MM.1S (cell line): ENCODE measurements around the gene GNA14.
"Not testable (repeated sequence)": the region's sequence is repeated elsewhere in the genome, so short reads cannot be mapped to it uniquely, and the experiment has no call there.

ENCODE experiments used
- DNase-seq: peaks from one replicate; pipeline ENCODE4 v3.0.0-alpha.2; 2015
- H2AFZ ChIP-seq: fragments of 300-600 bp; sonication (generic); 2 replicates; pipeline ENCODE4 v1.6.0; 2016; ENCODE audit warnings: antibody characterized with exemption, low read length
- H3F3A ChIP-seq: fragments of 300-600 bp; sonication (generic); 2 replicates; pipeline ENCODE4 v1.6.1; 2016; ENCODE audit warnings: mild to moderate bottlenecking, antibody characterized with exemption, low read length, moderate library complexity, mixed read lengths; ENCODE audit not compliant: insufficient read depth
- H3K27ac ChIP-seq: fragments of 300-600 bp; sonication (generic); 2 replicates; pipeline ENCODE4 v1.5.1; 2016; ENCODE audit warnings: mild to moderate bottlenecking, low read length
- H3K27me3 ChIP-seq: fragments of 300-600 bp; sonication (generic); replicated peaks from 2 replicates; pipeline ENCODE4 v1.6.0; 2016; ENCODE audit warnings: low read length; ENCODE audit not compliant: insufficient read depth
- H3K36me3 ChIP-seq: fragments of 300-600 bp; sonication (generic); replicated peaks from 2 replicates; pipeline ENCODE4 v1.6.1; 2016; ENCODE audit warnings: mild to moderate bottlenecking, low read length, mixed read lengths; ENCODE audit not compliant: insufficient read depth
- H3K4me1 ChIP-seq: fragments of 300-600 bp; sonication (generic); 2 replicates; pipeline ENCODE4 v1.6.1; 2016; ENCODE audit warnings: low read length, mixed read lengths
- H3K4me2 ChIP-seq: fragments of 300-600 bp; sonication (generic); 2 replicates; pipeline ENCODE4 v1.6.0; 2016; ENCODE audit warnings: low read depth, low read length
- H3K4me3 ChIP-seq: fragments of 300-600 bp; sonication (generic); 2 replicates; pipeline ENCODE4 v1.5.1; 2016; ENCODE audit warnings: low read length, mixed read lengths
- H3K79me2 ChIP-seq: fragments of 300-600 bp; sonication (generic); 2 replicates; pipeline ENCODE4 v1.6.1; 2016; ENCODE audit warnings: mixed run types, low read length, mixed read lengths
- H3K9ac ChIP-seq: fragments of 300-600 bp; sonication (generic); 2 replicates; pipeline ENCODE4 v1.6.1; 2016; ENCODE audit warnings: low read length, mixed read lengths
- H3K9me2 ChIP-seq: fragments of 300-600 bp; sonication (generic); replicated peaks from 2 replicates; pipeline ENCODE4 v1.6.1; 2016; ENCODE audit warnings: mild to moderate bottlenecking, low read length, mixed read lengths; ENCODE audit not compliant: insufficient read depth
- H3K9me3 ChIP-seq: fragments of 300-600 bp; sonication (generic); replicated peaks from 2 replicates; pipeline ENCODE4 v1.6.1; 2016; ENCODE audit warnings: mild to moderate bottlenecking, low read length, mixed read lengths; ENCODE audit not compliant: insufficient read depth
- H4K20me1 ChIP-seq: fragments of 300-600 bp; sonication (generic); 2 replicates; pipeline ENCODE4 v1.6.1; 2016; ENCODE audit warnings: mild to moderate bottlenecking, low read length, moderate library complexity, mixed read lengths; ENCODE audit not compliant: insufficient read depth
- EZH2 ChIP-seq: fragments of 300-600 bp; sonication (generic); optimal IDR thresholded peaks from 2 replicates; pipeline ENCODE3; 2017; ENCODE audit warnings: low read depth, mild to moderate bottlenecking, antibody characterized with exemption, low read length, mixed read lengths
- EZH2phosphoT487 ChIP-seq: fragments of 300-600 bp; sonication (generic); IDR thresholded peaks from 2 replicates; pipeline ENCODE4 v1.6.1; 2018; ENCODE audit warnings: antibody characterized with exemption, low read length
- TF ChIP-seq, protein P1 (sequence below): fragments of 300-600 bp; sonication (generic); IDR thresholded peaks from 2 replicates; pipeline ENCODE4 v1.5.1; 2016; ENCODE audit warnings: antibody characterized with exemption, low read length, mixed read lengths

GNA14 gene

DNA sequence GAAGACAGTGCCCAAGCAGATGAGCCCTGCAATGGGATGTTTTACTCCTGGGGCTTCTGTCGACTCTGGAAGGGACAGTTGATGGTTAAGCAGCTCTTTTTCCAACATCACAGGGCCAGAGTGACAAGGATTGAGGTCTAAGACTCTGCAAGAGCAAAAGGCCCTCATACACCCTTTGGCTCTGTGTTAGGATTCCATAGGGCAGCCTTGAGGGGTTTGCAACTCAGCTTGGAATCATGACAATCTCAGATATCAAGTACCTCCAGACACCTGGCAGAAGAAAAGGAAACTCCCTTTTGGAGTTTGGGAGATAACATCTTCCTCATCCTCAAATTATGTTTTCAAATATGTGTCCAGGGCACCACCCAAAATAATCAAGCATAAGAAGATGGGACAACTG, 205.7 kb downstream of the GNA14 start:
- no peaks in the 10 kb centered on the region for H3K9me3 ChIP-seq
- no peak overlapping the region for H3K9ac ChIP-seq
- H3K4me1 ChIP-seq, result no peaks in the 10 kb centered on the region
- no peak overlapping the region for H2AFZ ChIP-seq
- no peaks in the 10 kb centered on the region for H3K9me2 ChIP-seq
- H3K79me2 ChIP-seq, result no peaks in the 10 kb centered on the region
- H3K27ac ChIP-seq, result no peak overlapping the region
- no peaks in the 10 kb centered on the region for H4K20me1 ChIP-seq
- H3F3A ChIP-seq, result no peaks in the 10 kb centered on the region
- no peaks in the 10 kb centered on the region for H3K27me3 ChIP-seq
- H3K36me3 ChIP-seq, result no peaks in the 10 kb centered on the region
- TF ChIP-seq, protein P1, sequence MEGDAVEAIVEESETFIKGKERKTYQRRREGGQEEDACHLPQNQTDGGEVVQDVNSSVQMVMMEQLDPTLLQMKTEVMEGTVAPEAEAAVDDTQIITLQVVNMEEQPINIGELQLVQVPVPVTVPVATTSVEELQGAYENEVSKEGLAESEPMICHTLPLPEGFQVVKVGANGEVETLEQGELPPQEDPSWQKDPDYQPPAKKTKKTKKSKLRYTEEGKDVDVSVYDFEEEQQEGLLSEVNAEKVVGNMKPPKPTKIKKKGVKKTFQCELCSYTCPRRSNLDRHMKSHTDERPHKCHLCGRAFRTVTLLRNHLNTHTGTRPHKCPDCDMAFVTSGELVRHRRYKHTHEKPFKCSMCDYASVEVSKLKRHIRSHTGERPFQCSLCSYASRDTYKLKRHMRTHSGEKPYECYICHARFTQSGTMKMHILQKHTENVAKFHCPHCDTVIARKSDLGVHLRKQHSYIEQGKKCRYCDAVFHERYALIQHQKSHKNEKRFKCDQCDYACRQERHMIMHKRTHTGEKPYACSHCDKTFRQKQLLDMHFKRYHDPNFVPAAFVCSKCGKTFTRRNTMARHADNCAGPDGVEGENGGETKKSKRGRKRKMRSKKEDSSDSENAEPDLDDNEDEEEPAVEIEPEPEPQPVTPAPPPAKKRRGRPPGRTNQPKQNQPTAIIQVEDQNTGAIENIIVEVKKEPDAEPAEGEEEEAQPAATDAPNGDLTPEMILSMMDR, result no peak
- TF ChIP-seq EZH2phosphoT487, result no peak
- no peak for TF ChIP-seq EZH2
- H3K4me2 ChIP-seq, result no peak overlapping the region
- no peak for DNase-seq
- H3K4me3 ChIP-seq, result no peak overlapping the region

DNA sequence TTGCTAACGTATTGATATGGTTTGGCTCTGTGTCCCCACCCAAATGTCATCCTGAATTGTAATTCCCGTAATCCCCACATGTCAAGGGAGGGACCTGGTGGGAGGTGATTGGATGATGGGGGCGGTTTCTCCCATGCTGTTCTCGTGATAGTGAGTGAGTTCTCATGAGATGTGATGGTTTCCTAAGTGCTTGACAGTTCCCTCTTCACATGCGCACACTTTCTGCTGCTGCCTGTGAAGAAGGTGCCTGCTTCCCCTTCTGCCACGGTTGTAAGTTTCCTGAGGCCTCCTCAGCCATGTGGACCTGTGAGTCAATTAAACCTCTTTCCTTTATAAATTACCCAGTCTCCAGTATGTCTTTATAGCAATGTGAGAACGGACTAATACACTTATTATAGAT, 207.0 kb downstream of the GNA14 start:
- not testable (repeated sequence) for H3K9me3 ChIP-seq, H3K36me3 ChIP-seq, H3K27me3 ChIP-seq, H3F3A ChIP-seq, H3K27ac ChIP-seq, H3K4me3 ChIP-seq, H3K4me2 ChIP-seq, H4K20me1 ChIP-seq, H3K9me2 ChIP-seq, H2AFZ ChIP-seq, H3K79me2 ChIP-seq, DNase-seq, H3K4me1 ChIP-seq, H3K9ac ChIP-seq

- no peak overlapping the region for H3K9ac ChIP-seq
- no peak overlapping the region for H2AFZ ChIP-seq
- H3K4me3 ChIP-seq, result no peak overlapping the region
- H3K4me1 ChIP-seq, result no peaks in the 10 kb centered on the region
- H3F3A ChIP-seq, result no peaks in the 10 kb centered on the region
- H3K9me2 ChIP-seq, result no peaks in the 10 kb centered on the region
- no peaks in the 10 kb centered on the region for H3K9me3 ChIP-seq
- no peak for TF ChIP-seq EZH2phosphoT487
- no peak for TF ChIP-seq EZH2
- TF ChIP-seq, protein P1, result no peak
- H4K20me1 ChIP-seq, result no peaks in the 10 kb centered on the region
- DNase-seq, result no peak
- H3K27ac ChIP-seq, result no peak overlapping the region
- H3K4me2 ChIP-seq, result no peak overlapping the region
- H3K36me3 ChIP-seq, result no peaks in the 10 kb centered on the region
- no peaks in the 10 kb centered on the region for H3K27me3 ChIP-seq
- no peaks in the 10 kb centered on the region for H3K79me2 ChIP-seq
These were observed 208.1 kb downstream of the GNA14 start for GRCh38 chr9:77440057-77440456.

- no peaks in the 10 kb centered on the region for H3K27me3 ChIP-seq
- DNase-seq, result no peak
- H2AFZ ChIP-seq, result no peak overlapping the region
- H3K9me2 ChIP-seq, result no peaks in the 10 kb centered on the region
- H4K20me1 ChIP-seq, result no peaks in the 10 kb centered on the region
- H3K4me1 ChIP-seq, result no peaks in the 10 kb centered on the region
- no peak overlapping the region for H3K27ac ChIP-seq
- H3K79me2 ChIP-seq, result no peaks in the 10 kb centered on the region
- no peaks in the 10 kb centered on the region for H3F3A ChIP-seq
- no peaks in the 10 kb centered on the region for H3K9me3 ChIP-seq
- no peak overlapping the region for H3K4me3 ChIP-seq
- no peak overlapping the region for H3K9ac ChIP-seq
- no peak overlapping the region for H3K4me2 ChIP-seq
- no peaks in the 10 kb centered on the region for H3K36me3 ChIP-seq
- TF ChIP-seq EZH2 (no peak), EZH2phosphoT487 (no peak)
- TF ChIP-seq, protein P1, result no peak
These were observed 209.5 kb downstream of the GNA14 start for GRCh38 chr9:77438653-77439052.
